NB4 (cell line): ENCODE measurements around the gene MCM8.

Experiments
- DNase-seq: peaks from one replicate; pipeline ENCODE4 v3.0.0; 2010; ENCODE audit warnings: low read depth
- H3K4me3 ChIP-seq: one replicate; pipeline ENCODE4 v1.5.1; 2011; ENCODE audit warnings: mild to moderate bottlenecking, low read depth, low read length, moderate library complexity
- MYC ChIP-seq: IDR thresholded peaks from 2 replicates; pipeline ENCODE4 v1.6.1; 2011; ENCODE audit warnings: low read depth, low read length
- POLR2A ChIP-seq: IDR thresholded peaks from 2 replicates; pipeline ENCODE4 v1.6.1; 2011; ENCODE audit warnings: mild to moderate bottlenecking; ENCODE audit not compliant: insufficient read length; ENCODE audit errors: extremely low read depth
- TF ChIP-seq, protein P1 (sequence below): IDR thresholded peaks from 2 replicates; pipeline ENCODE4 v1.6.1; 2011; ENCODE audit warnings: low read depth, low read length
- TF ChIP-seq, protein P2 (sequence below): IDR thresholded peaks from one replicate; pipeline ENCODE4 v1.5.1; 2012; ENCODE audit warnings: low read depth, low read length

Gene MCM8

DNA sequence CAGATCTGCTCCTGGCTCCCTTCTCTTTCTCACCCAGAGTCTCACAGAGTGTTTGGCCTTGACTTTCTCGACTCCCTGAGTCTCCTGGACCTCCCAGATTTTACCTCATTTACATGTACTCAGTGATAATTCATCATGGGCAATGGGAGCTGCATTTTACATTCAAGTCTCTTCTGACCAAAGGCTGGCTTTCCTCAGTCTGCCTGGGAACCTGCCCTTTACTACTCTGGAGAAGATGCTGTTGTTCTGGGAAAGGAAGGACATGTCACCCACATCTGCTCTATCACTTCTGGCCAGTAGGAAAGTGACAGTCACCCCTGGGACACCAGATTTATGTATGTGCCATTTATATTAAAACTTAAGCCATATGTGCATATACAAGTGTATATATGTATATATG is 96.0 kb downstream of the MCM8 start:
- no peak for DNase-seq
- H3K4me3 ChIP-seq, result no peak overlapping the region
- TF ChIP-seq MYC (no peak), POLR2A (no peak)
- TF ChIP-seq, protein P1, sequence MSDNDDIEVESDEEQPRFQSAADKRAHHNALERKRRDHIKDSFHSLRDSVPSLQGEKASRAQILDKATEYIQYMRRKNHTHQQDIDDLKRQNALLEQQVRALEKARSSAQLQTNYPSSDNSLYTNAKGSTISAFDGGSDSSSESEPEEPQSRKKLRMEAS, result no peak
- TF ChIP-seq, protein P2, sequence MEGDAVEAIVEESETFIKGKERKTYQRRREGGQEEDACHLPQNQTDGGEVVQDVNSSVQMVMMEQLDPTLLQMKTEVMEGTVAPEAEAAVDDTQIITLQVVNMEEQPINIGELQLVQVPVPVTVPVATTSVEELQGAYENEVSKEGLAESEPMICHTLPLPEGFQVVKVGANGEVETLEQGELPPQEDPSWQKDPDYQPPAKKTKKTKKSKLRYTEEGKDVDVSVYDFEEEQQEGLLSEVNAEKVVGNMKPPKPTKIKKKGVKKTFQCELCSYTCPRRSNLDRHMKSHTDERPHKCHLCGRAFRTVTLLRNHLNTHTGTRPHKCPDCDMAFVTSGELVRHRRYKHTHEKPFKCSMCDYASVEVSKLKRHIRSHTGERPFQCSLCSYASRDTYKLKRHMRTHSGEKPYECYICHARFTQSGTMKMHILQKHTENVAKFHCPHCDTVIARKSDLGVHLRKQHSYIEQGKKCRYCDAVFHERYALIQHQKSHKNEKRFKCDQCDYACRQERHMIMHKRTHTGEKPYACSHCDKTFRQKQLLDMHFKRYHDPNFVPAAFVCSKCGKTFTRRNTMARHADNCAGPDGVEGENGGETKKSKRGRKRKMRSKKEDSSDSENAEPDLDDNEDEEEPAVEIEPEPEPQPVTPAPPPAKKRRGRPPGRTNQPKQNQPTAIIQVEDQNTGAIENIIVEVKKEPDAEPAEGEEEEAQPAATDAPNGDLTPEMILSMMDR, result no peak

DNA sequence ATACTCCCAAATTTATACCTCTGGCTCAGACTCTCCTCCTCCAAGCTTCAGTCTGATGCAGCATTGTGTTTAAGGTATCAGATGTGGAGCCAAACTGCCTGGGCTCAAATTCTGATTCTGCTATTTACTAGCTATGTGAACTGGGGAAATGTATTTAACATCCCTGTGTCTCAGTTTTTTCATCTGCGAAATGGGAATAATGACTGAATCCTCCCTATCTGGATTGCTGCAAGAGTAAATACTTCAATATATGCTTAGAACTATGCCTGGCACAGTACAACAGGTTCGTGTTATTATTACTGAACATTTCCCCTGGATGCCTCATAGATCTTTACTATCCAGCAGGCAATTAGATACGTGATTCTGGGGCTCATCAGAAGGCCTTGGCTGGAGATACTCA is 97.9 kb downstream of the MCM8 start:
- DNase-seq, result no peak
- TF ChIP-seq, protein P2, result no peak
- TF ChIP-seq POLR2A (no peak), MYC (no peak)
- TF ChIP-seq, protein P1, result no peak

More for the DNA sequence above, 97.9 kb downstream of the MCM8 start:
- H3K4me3 ChIP-seq, result no peak overlapping the region
